NT2/D1 (cell line): ENCODE measurements around the gene PTGR3.
"Not testable (repeated sequence)": the region's sequence is repeated elsewhere in the genome, so short reads cannot be mapped to it uniquely, and the experiment has no call there.

Experiments used
- DNase-seq: peaks from one replicate; pipeline ENCODE4 v3.0.0-alpha.2; 2011; ENCODE audit warnings: low read depth, low spot score
- H3K27me3 ChIP-seq: 2 replicates; pipeline ENCODE4 v1.6.0; 2011; ENCODE audit warnings: mild to moderate bottlenecking; ENCODE audit not compliant: insufficient read length, insufficient read depth
- H3K36me3 ChIP-seq: 2 replicates; pipeline ENCODE4 v1.6.1; 2011; ENCODE audit warnings: mild to moderate bottlenecking, low read length, mixed read lengths; ENCODE audit not compliant: insufficient read depth, insufficient read length
- H3K4me1 ChIP-seq: 2 replicates; pipeline ENCODE4 v1.5.1; 2011; ENCODE audit not compliant: insufficient read depth, insufficient read length
- H3K4me3 ChIP-seq: 2 replicates; pipeline ENCODE4 v1.5.1; 2011; ENCODE audit warnings: low read depth; ENCODE audit not compliant: insufficient read length
- H3K9ac ChIP-seq: 2 replicates; pipeline ENCODE4 v1.6.0; 2011; ENCODE audit warnings: low read depth; ENCODE audit not compliant: insufficient read length
- H3K9me3 ChIP-seq: 2 replicates; pipeline ENCODE4 v1.5.1; 2011; ENCODE audit warnings: mild to moderate bottlenecking, low read length; ENCODE audit not compliant: insufficient read depth
- SUZ12 ChIP-seq: IDR thresholded peaks from 2 replicates; pipeline ENCODE4 v1.6.1; 2011; ENCODE audit not compliant: insufficient read length, insufficient read depth; ENCODE audit errors: extremely low read depth
- YY1 ChIP-seq: IDR thresholded peaks from 2 replicates; pipeline ENCODE4 v1.6.1; 2011; ENCODE audit not compliant: insufficient read length, insufficient read depth
- ZNF274 ChIP-seq: IDR thresholded peaks from 2 replicates; pipeline ENCODE4 v1.6.1; 2011; ENCODE audit warnings: mild to moderate bottlenecking, low read depth, low read length

Gene PTGR3

DNA sequence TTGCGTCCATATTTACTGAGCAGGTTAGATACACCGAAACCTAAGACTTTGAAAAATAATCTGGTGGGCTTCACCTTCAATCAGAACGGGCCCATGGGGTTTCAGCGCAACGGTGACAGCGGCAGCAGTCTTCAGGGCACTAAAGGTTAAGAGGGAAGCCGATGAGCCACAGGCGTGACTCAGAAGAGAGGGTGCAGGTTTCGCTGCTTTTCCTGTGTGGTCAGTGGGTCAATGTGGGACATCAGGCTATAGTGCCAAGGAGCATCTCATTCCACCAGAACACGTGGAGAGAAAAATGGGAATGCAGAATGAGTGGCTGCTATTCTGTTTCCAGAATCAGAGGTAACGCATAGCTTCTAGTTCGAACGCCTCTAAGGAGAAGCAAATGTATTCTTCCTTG, 8.9 kb downstream of the PTGR3 start:
- Histone ChIP-seq H3K27me3 (peaks cover 28% of the 10 kb centered on the region), H3K4me1 (no peaks in the 10 kb centered on the region), H3K36me3 (no peaks in the 10 kb centered on the region), H3K4me3 (no peak overlapping the region), H3K9me3 (no peaks in the 10 kb centered on the region), H3K9ac (no peak overlapping the region)
- TF ChIP-seq YY1 (no peak), ZNF274 (no peak), SUZ12 (no peak)
- DNase-seq = no peak

DNA sequence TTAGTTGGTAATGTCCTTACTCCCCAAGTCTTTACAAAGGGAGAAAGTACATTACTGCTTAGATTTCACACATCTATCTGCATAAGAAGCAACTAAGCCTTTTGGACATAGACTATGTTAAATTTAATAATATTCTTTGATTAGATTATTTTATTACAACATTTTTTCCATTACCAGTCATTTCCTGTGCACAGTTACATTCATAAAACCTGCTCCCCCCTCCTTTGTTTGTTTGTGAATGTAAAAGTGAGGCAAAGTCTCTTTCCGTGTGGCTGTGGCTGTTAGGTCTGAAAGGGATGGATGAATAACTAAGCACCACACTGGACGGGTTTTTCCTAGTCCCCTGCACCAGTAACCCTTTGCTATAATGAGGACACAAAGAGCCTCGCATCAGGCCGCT, 9.6 kb downstream of the PTGR3 start:
- TF ChIP-seq ZNF274 (no peak), SUZ12 (no peak), YY1 (no peak)
- Histone ChIP-seq H3K27me3 (peaks cover 21% of the 10 kb centered on the region), H3K4me1 (no peaks in the 10 kb centered on the region), H3K9ac (no peak overlapping the region), H3K36me3 (no peaks in the 10 kb centered on the region), H3K4me3 (no peak overlapping the region), H3K9me3 (no peaks in the 10 kb centered on the region)
- no peak for DNase-seq

- no peak overlapping the region for H3K9ac ChIP-seq
- H3K4me3 ChIP-seq = no peak overlapping the region
- H3K9me3 ChIP-seq = no peaks in the 10 kb centered on the region
- H3K4me1 ChIP-seq = no peaks in the 10 kb centered on the region
- no peaks in the 10 kb centered on the region for H3K36me3 ChIP-seq
- TF ChIP-seq ZNF274 (no peak), YY1 (no peak), SUZ12 (no peak)
- no peak for DNase-seq
- peaks cover 8% of the 10 kb centered on the region for H3K27me3 ChIP-seq
Measured at GRCh38 chr18:75198036-75198435, 10.9 kb downstream of the PTGR3 start.

- TF ChIP-seq ZNF274 = no peak
- no peak for TF ChIP-seq SUZ12
- TF ChIP-seq YY1 = no peak
- Histone ChIP-seq H3K9ac (no peak overlapping the region), H3K9me3 (no peaks in the 10 kb centered on the region), H3K4me1 (no peaks in the 10 kb centered on the region), H3K4me3 (no peak overlapping the region), H3K27me3 (no peaks in the 10 kb centered on the region), H3K36me3 (no peaks in the 10 kb centered on the region)
- DNase-seq = no peak
Measured at GRCh38 chr18:75192899-75193298, 16.0 kb downstream of the PTGR3 start.

GRCh38 chr18:75189696-75190095, 19.2 kb downstream of the PTGR3 start:
- TF ChIP-seq YY1 = no peak
- TF ChIP-seq ZNF274 = no peak
- TF ChIP-seq SUZ12 = no peak
- Histone ChIP-seq H3K4me1 (no peaks in the 10 kb centered on the region), H3K27me3 (no peaks in the 10 kb centered on the region), H3K4me3 (no peak overlapping the region), H3K9me3 (no peaks in the 10 kb centered on the region), H3K9ac (no peak overlapping the region), H3K36me3 (no peaks in the 10 kb centered on the region)
- DNase-seq = no peak

GRCh38 chr18:75187702-75188101, 21.2 kb downstream of the PTGR3 start:
- H3K27me3 ChIP-seq, H3K9ac ChIP-seq, DNase-seq: not testable (repeated sequence)

DNA sequence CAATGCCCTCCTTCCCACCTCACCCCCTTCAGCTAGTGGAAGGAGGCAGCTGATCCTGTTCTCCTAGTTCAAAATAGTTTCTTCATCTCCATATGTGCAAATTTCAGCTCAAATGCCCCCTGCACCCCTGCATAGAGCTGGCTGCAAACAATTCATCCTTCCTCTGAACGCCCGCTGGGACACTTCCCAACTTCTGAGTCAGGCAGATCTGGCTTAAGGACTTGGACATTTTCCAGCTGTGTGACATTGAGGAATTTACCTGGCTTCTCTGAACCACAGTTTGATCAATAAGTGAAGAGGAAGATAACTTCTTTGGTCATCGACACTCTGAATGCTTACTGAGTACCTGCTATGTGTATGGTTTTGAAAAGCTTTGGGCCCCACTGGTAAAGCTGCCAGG, 23.5 kb downstream of the PTGR3 start:
- Histone ChIP-seq H3K4me1 (no peaks in the 10 kb centered on the region), H3K36me3 (no peaks in the 10 kb centered on the region), H3K9me3 (no peaks in the 10 kb centered on the region), H3K9ac (no peak overlapping the region), H3K27me3 (no peaks in the 10 kb centered on the region), H3K4me3 (no peak overlapping the region)
- DNase-seq = no peak
- no peak for TF ChIP-seq ZNF274
- no peak for TF ChIP-seq SUZ12

More at GRCh38 chr18:75187702-75188101, 21.2 kb downstream of the PTGR3 start:
- not testable (repeated sequence) for H3K36me3 ChIP-seq, H3K4me3 ChIP-seq, H3K9me3 ChIP-seq, H3K4me1 ChIP-seq

DNA sequence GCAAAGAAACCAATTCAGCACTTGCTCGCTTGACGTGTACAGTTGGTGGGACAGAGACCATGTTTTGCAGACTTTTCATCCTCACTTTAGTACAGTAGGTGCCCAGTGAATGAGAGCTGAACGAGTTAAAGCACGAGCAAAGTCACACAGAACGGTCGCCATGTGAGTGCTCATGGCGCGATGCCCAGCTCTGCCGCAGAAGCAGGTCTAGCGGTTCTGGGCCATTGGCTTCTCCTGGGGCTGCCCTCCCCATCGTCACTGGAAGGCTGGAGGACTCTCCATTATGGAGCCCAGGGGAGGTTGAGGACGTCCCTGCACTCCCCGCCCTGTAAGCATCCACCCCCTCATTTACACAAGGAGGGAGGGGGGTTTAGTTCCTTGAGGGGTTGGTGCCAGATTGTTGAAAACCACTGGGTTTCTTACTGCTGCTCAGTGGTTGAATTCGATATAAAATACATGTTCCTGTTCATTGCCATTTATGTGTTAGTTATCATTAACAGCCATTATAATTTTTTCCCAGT, 24.9 kb downstream of the PTGR3 start:
- Histone ChIP-seq H3K9ac (no peak overlapping the region), H3K9me3 (no peaks in the 10 kb centered on the region), H3K36me3 (no peaks in the 10 kb centered on the region), H3K27me3 (no peaks in the 10 kb centered on the region), H3K4me1 (no peaks in the 10 kb centered on the region), H3K4me3 (no peak overlapping the region)
- TF ChIP-seq ZNF274 (no peak), YY1 (no peak)
- no peak for DNase-seq
